Brain pericyte (primary cell): ENCODE results near the gene TPH1.

Experiments used
- DNase-seq: peaks from one replicate; pipeline ENCODE4 v3.0.0-alpha.2; 2012; ENCODE audit warnings: low read depth, low spot score

The TPH1 gene

DNA sequence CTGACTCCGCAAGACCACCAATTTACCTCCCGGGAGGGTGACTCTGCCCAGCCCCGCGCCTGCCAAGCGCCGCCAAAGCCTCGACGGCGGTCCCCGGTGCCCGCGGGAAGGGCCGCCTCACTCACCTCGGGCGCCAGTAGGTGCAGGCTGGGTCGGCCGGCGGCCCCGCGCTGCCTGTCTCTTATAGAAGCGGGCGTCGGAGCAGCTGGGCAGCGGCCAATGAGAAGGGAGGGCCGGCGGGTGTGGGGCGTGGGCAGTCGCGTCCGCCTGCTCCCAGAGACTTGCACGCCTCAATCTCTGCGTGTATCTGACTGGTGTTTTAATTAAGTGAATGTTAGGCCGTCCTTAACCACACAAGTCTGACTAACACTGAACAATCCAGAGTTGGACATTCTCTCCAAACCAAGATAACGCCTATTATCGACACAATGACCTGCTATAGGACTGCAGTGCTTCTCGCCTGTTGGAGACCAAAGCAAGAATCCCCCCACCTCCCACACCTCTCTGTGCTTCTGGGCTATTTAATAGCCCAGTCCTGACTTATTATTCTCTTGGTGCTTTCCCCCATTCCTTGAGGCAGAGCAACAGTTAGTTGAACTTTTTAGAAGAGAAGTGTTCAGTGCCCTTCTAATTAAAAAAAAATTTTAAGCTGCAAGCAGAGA lies at the start of gene TPH1:
TPH1 (minus strand) TSS at position 154 of the 662 bp plus-strand sequence. CDS start 5,507 bp downstream, outside the sequence.
- no peak for DNase-seq

DNA sequence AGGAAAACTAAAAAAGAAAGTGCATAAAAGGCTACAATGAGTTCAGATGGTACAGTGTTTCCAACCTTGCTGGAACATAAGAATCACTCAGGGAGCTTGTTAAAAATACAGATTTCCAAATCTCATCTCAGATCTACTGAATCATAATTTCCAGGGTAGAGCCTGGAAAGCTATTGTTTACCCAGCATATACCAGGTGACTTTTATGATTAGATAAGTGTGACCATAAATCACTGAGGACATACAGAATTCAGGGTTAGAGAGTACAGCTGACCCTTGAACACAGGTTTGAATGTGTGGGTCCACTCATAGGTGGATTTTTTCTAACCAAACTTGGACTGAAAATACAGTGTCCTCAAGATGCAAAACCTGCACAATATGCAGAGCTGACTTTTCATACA lies 47.9 kb upstream of the TPH1 start:
- no peak for DNase-seq

GRCh38 chr11:18091731-18092130 lies 45.7 kb upstream of the TPH1 start:
- DNase-seq, result no peak

- no peak for DNase-seq
These were observed 42.9 kb upstream of the TPH1 start for GRCh38 chr11:18088966-18089365.

DNA sequence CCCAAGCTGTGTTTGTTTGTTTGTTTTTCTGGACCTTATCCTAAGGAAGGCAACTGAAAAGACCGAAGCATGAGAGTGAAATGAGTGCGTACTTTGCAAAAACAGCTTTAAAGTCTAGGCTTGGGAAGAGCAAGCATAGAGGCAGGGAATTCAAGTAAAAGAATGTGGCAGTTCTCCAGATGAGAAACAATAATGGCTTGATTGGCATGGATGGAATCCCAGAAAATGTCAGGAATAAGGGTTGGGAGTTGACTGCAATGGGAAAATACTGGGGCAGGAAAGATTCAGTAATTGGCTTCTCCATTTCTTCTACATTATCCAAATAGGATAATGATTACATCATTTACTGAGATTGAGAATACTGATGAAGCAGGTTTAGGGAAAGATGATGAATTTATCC lies 42.3 kb upstream of the TPH1 start:
- no peak for DNase-seq

GRCh38 chr11:18081551-18081950 lies 35.5 kb upstream of the TPH1 start:
- no peak for DNase-seq

DNA sequence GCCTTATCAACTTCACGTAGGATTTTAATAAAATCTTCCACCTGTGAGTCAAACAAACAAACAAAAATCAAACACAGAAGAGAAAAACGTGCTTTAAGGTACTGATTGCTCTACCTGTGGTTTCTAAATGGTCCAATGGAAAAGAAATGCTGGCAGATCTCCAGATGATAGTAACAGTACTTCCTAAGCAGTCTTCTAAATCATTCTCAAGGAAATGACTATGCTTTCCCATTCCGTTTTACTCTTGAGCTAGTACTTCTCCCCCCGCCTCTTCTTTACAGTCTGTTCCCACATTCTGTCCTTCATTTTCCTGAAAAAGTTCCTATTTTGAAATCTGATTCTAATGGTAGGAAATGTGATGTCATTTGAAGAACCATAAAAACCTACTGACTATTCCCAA lies 34.4 kb upstream of the TPH1 start:
- DNase-seq, result no peak

DNA sequence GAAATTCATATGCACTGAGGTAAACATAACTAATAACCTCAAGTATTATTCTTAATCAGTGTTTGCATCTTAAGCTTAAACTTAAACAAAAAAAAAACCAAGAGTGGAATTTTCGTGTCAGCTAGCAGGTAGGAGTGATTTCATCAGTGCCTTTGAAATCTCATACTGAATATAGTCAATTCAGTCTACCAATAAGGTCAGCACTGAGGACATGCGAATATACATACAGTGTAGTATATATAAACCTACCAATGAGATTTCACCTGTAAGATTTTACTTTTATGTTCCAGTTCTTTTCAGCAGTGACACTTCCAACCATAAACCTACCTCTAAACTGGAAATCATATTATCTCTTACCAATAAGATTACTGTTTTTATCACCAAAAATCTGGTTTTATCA lies 32.8 kb upstream of the TPH1 start:
- DNase-seq, result no peak

GRCh38 chr11:18075444-18075843 lies 29.4 kb upstream of the TPH1 start:
- DNase-seq, result no peak

GRCh38 chr11:18071098-18071705 lies 25.1 kb upstream of the TPH1 start:
- no peak for DNase-seq

GRCh38 chr11:18067372-18067771 lies 21.3 kb upstream of the TPH1 start:
- no peak for DNase-seq

- no peak for DNase-seq
These were observed 20.6 kb upstream of the TPH1 start for GRCh38 chr11:18066626-18067025.

- DNase-seq, result no peak
These were observed 19.5 kb upstream of the TPH1 start for GRCh38 chr11:18065572-18065971.

DNA sequence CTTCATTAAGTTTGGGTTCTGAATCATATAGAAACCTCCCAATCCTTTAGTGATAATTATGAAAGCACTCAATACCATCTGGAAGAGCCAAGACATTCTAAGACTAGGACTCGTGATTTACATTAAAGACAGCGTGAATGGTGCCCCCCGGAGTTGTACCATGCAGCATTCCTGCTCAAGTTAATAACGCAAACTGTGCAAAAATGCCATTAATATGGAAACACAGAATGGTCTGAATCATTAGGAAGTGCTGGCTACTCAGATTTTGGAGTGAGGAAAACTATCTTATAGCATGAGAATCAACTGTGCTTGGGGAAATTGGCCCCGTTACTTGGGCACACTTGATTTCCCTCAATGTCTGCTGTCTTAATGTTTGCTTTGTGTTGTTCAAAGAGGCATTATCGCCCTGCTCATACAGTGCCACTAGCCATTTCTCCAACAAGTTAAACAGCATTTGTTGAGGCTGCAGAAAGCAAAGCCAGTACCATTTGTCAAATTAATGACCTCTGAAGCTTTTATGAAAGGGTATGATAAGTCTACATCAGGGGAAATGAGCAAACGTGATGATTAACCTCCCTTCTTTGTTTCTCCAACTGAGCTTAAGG lies 18.5 kb upstream of the TPH1 start:
- no peak for DNase-seq

DNA sequence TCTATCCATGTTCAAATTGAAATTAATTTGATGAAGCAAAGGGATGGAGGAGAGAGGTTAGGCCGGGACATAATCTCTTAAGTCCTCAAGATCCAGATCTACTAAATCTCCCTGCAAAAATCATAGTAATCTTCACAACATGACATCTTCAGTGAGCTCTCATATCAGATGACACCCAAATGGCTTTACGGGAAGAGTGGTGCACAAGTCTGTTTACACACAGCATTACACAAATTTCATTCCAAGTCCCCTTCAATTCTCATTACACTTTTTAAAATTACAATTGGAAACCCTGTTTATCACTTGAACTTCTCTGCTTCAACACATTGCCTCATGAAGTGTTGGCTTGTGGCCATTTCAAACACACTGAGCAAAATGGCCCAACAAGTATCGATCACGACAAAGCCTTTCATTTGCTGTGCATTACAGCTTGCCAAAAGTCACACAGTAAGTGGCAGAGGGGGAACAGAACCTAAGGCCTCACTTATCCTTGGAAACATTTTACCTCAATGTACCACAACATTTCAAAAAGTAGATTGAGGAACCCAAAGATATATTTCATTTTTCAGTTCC lies 17.9 kb upstream of the TPH1 start:
- DNase-seq, result no peak

- no peak for DNase-seq
These were observed 17.1 kb upstream of the TPH1 start for GRCh38 chr11:18063125-18063524.

DNA sequence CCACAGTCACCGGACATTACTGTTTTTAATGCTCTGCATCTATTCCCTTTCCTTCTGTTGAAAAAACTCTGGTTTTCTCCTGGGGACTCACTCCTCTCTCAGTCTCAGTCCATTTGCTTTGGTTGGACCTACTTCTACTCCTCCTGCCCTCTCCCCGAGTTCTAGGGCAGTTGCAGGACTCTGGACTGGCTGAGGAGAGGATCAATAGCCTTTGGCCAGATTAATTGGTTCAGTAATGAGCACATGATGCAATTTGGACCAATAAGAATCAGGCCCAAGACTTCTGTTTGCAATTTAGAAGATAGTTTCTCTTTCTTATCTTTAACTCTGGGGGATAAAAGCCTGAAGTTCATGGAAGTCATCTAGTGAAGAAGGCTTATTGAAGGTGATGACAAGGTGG lies 15.3 kb upstream of the TPH1 start:
- no peak for DNase-seq

- DNase-seq, result no peak
These were observed 10.6 kb upstream of the TPH1 start for GRCh38 chr11:18056561-18057181.

DNA sequence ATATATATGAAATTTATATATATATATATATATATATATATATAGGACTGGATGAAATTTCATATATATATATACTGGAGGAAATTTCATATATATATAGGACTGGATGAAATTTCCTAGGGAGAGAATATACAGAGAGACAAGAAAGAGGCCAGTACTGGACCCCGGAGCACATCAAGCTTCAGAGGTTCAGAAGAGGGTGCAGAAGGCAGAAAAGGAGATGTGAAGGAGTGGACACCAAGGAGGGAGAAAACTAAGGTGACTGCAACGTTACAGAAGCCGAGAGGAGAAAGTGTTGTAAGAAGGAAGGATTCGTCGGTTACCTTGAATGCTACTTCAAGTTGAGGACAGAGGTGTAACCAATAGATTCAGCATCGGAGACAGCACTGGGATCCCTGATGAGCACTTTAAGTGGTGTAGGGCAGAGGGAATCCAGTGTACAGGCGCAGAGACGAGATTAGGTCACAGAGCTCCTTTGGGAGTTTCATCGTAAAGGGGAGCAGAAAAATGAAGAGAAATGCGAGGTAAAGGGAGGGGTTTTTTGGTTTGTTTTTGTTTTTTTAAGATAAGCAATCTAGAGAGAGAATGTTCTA lies 8.5 kb upstream of the TPH1 start:
- no peak for DNase-seq

- no peak for DNase-seq
These were observed 4.8 kb upstream of the TPH1 start for GRCh38 chr11:18050848-18051247.

- no peak for DNase-seq
These were observed 9.6 kb downstream of the TPH1 start for GRCh38 chr11:18036456-18036855.

DNA sequence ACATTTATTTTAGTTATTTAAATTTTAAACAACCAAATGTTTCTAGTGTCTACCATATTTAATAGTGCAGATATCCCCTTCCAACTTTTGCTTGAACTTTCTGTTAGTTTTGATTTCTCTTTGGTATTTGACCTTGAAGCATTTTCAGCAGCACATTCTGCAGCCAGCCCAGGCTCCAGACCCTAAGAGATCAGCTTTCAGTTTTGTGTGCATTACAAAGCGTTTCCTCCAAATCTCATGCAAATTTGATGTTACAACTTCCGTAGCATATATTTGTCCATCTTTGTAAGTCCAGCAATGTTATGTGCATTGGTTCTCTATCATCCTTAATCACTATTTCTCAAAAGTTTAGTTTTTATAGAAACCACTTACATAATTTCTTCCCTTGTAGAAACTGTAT lies 18.6 kb downstream of the TPH1 start:
- DNase-seq, result no peak
